Measurements from ENCODE around the gene ZDHHC24.

The ZDHHC24 gene

GRCh38 chr11:66495401-66495854 lies 50.4 kb downstream of the ZDHHC24 start:
- H3K79me2 ChIP-seq (ENCODE audit: insufficient read depth, low read length) = no peaks in the 10 kb centered on the region
- H3K4me3 ChIP-seq (ENCODE audit: low read depth, low read length, poor library complexity, severe bottlenecking) = no peak overlapping the region
- H3F3A ChIP-seq (ENCODE audit: insufficient read depth, low read length) = no peaks in the 10 kb centered on the region
- H3K4me2 ChIP-seq (ENCODE audit: low read length) = no peak overlapping the region
- no peaks in the 10 kb centered on the region for H3K9me3 ChIP-seq (ENCODE audit: low read length)
- no peaks in the 10 kb centered on the region for H4K20me1 ChIP-seq (ENCODE audit: insufficient read depth, low read length)
- peaks cover 82% of the 10 kb centered on the region for H3K36me3 ChIP-seq (ENCODE audit: insufficient read depth, low read length)
- H3K9me2 ChIP-seq (ENCODE audit: low read depth, low read length) = no peaks in the 10 kb centered on the region
- TF ChIP-seq EZH2 (IDR thresholded peaks at IDR 0.05; ENCODE audit: borderline replicate concordance, low read length) (no peak), CTCF (IDR thresholded peaks at IDR 0.05; ENCODE audit: low read length) (peak; percentile 58)
- H3K27me3 ChIP-seq (ENCODE audit: insufficient read depth, low read length) = no peaks in the 10 kb centered on the region
- no peaks in the 10 kb centered on the region for H3K4me1 ChIP-seq (ENCODE audit: insufficient read depth, low read length, severe bottlenecking)
- H3K9ac ChIP-seq (ENCODE audit: low read length) = no peak overlapping the region
- no peak overlapping the region for H2AFZ ChIP-seq (ENCODE audit: low read length)
- no peak overlapping the region for H3K27ac ChIP-seq (ENCODE audit: low read depth, low read length, poor library complexity, severe bottlenecking)

GRCh38 chr11:66494935-66495334 lies 50.9 kb downstream of the ZDHHC24 start:
- no peak overlapping the region for H3K4me2 ChIP-seq (ENCODE audit: low read length)
- H3K36me3 ChIP-seq (ENCODE audit: insufficient read depth, low read length) = peaks cover 80% of the 10 kb centered on the region
- H3K9me2 ChIP-seq (ENCODE audit: low read depth, low read length) = no peaks in the 10 kb centered on the region
- H3F3A ChIP-seq (ENCODE audit: insufficient read depth, low read length) = no peaks in the 10 kb centered on the region
- H4K20me1 ChIP-seq (ENCODE audit: insufficient read depth, low read length) = no peaks in the 10 kb centered on the region
- H3K9me3 ChIP-seq (ENCODE audit: low read length) = no peaks in the 10 kb centered on the region
- no peak overlapping the region for H2AFZ ChIP-seq (ENCODE audit: low read length)
- H3K27me3 ChIP-seq (ENCODE audit: insufficient read depth, low read length) = no peaks in the 10 kb centered on the region
- no peak overlapping the region for H3K27ac ChIP-seq (ENCODE audit: low read depth, low read length, poor library complexity, severe bottlenecking)
- no peaks in the 10 kb centered on the region for H3K79me2 ChIP-seq (ENCODE audit: insufficient read depth, low read length)
- H3K4me3 ChIP-seq (ENCODE audit: low read depth, low read length, poor library complexity, severe bottlenecking) = no peak overlapping the region
- no peaks in the 10 kb centered on the region for H3K4me1 ChIP-seq (ENCODE audit: insufficient read depth, low read length, severe bottlenecking)
- no peak for TF ChIP-seq CTCF (IDR thresholded peaks at IDR 0.05; ENCODE audit: low read length)
- TF ChIP-seq EZH2 (IDR thresholded peaks at IDR 0.05; ENCODE audit: borderline replicate concordance, low read length) = no peak
- no peak overlapping the region for H3K9ac ChIP-seq (ENCODE audit: low read length)

- Histone ChIP-seq H3F3A (ENCODE audit: insufficient read depth, low read length) (no peaks in the 10 kb centered on the region), H2AFZ (ENCODE audit: low read length) (no peak overlapping the region), H3K79me2 (ENCODE audit: insufficient read depth, low read length) (no peaks in the 10 kb centered on the region), H3K27me3 (ENCODE audit: insufficient read depth, low read length) (no peaks in the 10 kb centered on the region), H3K9ac (ENCODE audit: low read length) (no peak overlapping the region), H3K36me3 (ENCODE audit: insufficient read depth, low read length) (peaks cover 79% of the 10 kb centered on the region), H3K27ac (ENCODE audit: low read depth, low read length, poor library complexity, severe bottlenecking) (no peak overlapping the region), H3K9me3 (ENCODE audit: low read length) (no peaks in the 10 kb centered on the region), H3K4me2 (ENCODE audit: low read length) (no peak overlapping the region), H3K4me1 (ENCODE audit: insufficient read depth, low read length, severe bottlenecking) (no peaks in the 10 kb centered on the region), H4K20me1 (ENCODE audit: insufficient read depth, low read length) (no peaks in the 10 kb centered on the region), H3K9me2 (ENCODE audit: low read depth, low read length) (no peaks in the 10 kb centered on the region), H3K4me3 (ENCODE audit: low read depth, low read length, poor library complexity, severe bottlenecking) (no peak overlapping the region)
- TF ChIP-seq EZH2 (IDR thresholded peaks at IDR 0.05; ENCODE audit: borderline replicate concordance, low read length) (no peak), CTCF (IDR thresholded peaks at IDR 0.05; ENCODE audit: low read length) (no peak)
Measured at GRCh38 chr11:66494458-66494857, 51.4 kb downstream of the ZDHHC24 start.
